GM18526 (cell line): ENCODE results near the gene ACD.

Experiments used
- POLR2A ChIP-seq: IDR thresholded peaks from 3 replicates; pipeline ENCODE4 v1.6.1; 2011; ENCODE audit not compliant: insufficient read length; ENCODE audit errors: extremely low read depth

The ACD gene

GRCh38 chr16:67677712-67678111, 17.7 kb upstream of the ACD start:
- no peak for TF ChIP-seq POLR2A

- no peak for TF ChIP-seq POLR2A
Observed at GRCh38 chr16:67676939-67677338, 16.9 kb upstream of the ACD start.

GRCh38 chr16:67676516-67676915, 16.5 kb upstream of the ACD start:
- no peak for TF ChIP-seq POLR2A

GRCh38 chr16:67675999-67676398, 15.9 kb upstream of the ACD start:
- TF ChIP-seq POLR2A = no peak

- TF ChIP-seq POLR2A = no peak
Observed at GRCh38 chr16:67675579-67675935, 15.5 kb upstream of the ACD start.

GRCh38 chr16:67674851-67675578, 15.0 kb upstream of the ACD start:
- TF ChIP-seq POLR2A = no peak

GRCh38 chr16:67673712-67674580, 13.9 kb upstream of the ACD start:
- TF ChIP-seq POLR2A = no peak

- no peak for TF ChIP-seq POLR2A
Observed at GRCh38 chr16:67672739-67673662, 12.9 kb upstream of the ACD start.

GRCh38 chr16:67672306-67672705, 12.2 kb upstream of the ACD start:
- no peak for TF ChIP-seq POLR2A

GRCh38 chr16:67669499-67670101, 9.5 kb upstream of the ACD start:
- TF ChIP-seq POLR2A = no peak

GRCh38 chr16:67668495-67669157, 8.6 kb upstream of the ACD start:
- TF ChIP-seq POLR2A = no peak

- no peak for TF ChIP-seq POLR2A
Observed at GRCh38 chr16:67667817-67668494, 7.9 kb upstream of the ACD start.

GRCh38 chr16:67667453-67667816, 7.4 kb upstream of the ACD start:
- no peak for TF ChIP-seq POLR2A
